Measurements from ENCODE around the gene C3. TPM values are rescaled to one million over a fixed set of nuclear protein-coding genes. Genes with fewer than 3 reads are reported as not detected.
A peak's percentile ranks its signal among the peaks of the same experiment; 100 is the strongest.

Gene C3
- total and polyA plus RNA-seq, 2 of the 13 experiments (the other 11 are each of a cell fraction or from before 2014, with no cell fraction given) = 1,455 to 6,272 TPM

DNA sequence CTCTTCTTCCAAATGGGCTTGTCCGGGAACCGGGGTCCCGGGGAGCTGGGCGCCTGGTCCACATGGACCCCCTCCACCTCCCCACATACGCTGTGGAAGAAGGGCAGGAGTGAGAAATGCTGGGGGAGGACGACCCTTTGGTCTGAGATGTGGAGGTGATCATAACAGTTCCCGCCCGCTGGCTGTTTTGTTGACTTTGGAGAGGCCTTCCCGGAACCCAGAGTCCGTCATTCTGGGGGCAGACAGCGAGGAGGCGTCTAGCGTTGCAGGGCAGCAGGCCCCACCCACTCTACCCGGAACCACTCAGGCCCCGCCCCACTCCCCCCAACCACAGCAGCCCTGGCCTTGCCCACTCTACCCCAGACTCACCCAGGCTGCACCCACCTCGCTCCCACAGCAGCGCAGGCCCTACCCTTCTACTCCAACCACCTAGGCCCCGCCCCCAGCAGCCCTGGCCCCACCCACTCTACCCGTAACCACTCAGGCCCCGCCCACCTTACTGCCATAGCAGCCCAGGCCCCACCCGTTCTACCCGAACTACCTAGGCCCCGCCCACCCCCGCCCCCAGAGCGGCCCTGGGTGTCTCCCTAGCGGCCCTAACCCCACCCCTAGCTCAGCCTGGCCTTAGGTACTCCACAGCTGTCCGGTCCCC is 9.8 kb upstream of the C3 start (continued):
- TF ChIP-seq, protein P1, sequence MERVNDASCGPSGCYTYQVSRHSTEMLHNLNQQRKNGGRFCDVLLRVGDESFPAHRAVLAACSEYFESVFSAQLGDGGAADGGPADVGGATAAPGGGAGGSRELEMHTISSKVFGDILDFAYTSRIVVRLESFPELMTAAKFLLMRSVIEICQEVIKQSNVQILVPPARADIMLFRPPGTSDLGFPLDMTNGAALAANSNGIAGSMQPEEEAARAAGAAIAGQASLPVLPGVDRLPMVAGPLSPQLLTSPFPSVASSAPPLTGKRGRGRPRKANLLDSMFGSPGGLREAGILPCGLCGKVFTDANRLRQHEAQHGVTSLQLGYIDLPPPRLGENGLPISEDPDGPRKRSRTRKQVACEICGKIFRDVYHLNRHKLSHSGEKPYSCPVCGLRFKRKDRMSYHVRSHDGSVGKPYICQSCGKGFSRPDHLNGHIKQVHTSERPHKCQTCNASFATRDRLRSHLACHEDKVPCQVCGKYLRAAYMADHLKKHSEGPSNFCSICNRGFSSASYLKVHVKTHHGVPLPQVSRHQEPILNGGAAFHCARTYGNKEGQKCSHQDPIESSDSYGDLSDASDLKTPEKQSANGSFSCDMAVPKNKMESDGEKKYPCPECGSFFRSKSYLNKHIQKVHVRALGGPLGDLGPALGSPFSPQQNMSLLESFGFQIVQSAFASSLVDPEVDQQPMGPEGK (CRISPR knock-in tag; IDR thresholded peaks at IDR 0.05) = peak; percentile 95
- no peak for TF ChIP-seq SAFB2 (CRISPR knock-in tag; IDR thresholded peaks at IDR 0.05; ENCODE audit: borderline replicate concordance, low read depth)
- TF ChIP-seq, protein P2, sequence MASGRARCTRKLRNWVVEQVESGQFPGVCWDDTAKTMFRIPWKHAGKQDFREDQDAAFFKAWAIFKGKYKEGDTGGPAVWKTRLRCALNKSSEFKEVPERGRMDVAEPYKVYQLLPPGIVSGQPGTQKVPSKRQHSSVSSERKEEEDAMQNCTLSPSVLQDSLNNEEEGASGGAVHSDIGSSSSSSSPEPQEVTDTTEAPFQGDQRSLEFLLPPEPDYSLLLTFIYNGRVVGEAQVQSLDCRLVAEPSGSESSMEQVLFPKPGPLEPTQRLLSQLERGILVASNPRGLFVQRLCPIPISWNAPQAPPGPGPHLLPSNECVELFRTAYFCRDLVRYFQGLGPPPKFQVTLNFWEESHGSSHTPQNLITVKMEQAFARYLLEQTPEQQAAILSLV (CRISPR knock-in tag; IDR thresholded peaks at IDR 0.05; ENCODE audit: borderline replicate concordance) = no peak
- TF ChIP-seq FOXP1 (IDR thresholded peaks at IDR 0.05) = no peak
- TF ChIP-seq FOXP1 (CRISPR knock-in tag; IDR thresholded peaks at IDR 0.05) = no peak
- TF ChIP-seq ONECUT2 (CRISPR knock-in tag; IDR thresholded peaks at IDR 0.05) = no peak
- no peak for TF ChIP-seq SRSF9 (IDR thresholded peaks at IDR 0.05; ENCODE audit: borderline replicate concordance, insufficient read depth, low read depth, low read length, poor library complexity, severe bottlenecking)
- peak; percentile 88 for TF ChIP-seq GATAD2A (CRISPR knock-in tag; IDR thresholded peaks at IDR 0.05)
- no peak for TF ChIP-seq TBX3 (IDR thresholded peaks at IDR 0.05; ENCODE audit: borderline replicate concordance)
- TF ChIP-seq ZNF775 (CRISPR knock-in tag; IDR thresholded peaks at IDR 0.05; ENCODE audit: borderline replicate concordance) = no peak
- TF ChIP-seq, protein P3, sequence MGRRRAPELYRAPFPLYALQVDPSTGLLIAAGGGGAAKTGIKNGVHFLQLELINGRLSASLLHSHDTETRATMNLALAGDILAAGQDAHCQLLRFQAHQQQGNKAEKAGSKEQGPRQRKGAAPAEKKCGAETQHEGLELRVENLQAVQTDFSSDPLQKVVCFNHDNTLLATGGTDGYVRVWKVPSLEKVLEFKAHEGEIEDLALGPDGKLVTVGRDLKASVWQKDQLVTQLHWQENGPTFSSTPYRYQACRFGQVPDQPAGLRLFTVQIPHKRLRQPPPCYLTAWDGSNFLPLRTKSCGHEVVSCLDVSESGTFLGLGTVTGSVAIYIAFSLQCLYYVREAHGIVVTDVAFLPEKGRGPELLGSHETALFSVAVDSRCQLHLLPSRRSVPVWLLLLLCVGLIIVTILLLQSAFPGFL (CRISPR knock-in tag; IDR thresholded peaks at IDR 0.05) = no peak
- TF ChIP-seq, protein P4, sequence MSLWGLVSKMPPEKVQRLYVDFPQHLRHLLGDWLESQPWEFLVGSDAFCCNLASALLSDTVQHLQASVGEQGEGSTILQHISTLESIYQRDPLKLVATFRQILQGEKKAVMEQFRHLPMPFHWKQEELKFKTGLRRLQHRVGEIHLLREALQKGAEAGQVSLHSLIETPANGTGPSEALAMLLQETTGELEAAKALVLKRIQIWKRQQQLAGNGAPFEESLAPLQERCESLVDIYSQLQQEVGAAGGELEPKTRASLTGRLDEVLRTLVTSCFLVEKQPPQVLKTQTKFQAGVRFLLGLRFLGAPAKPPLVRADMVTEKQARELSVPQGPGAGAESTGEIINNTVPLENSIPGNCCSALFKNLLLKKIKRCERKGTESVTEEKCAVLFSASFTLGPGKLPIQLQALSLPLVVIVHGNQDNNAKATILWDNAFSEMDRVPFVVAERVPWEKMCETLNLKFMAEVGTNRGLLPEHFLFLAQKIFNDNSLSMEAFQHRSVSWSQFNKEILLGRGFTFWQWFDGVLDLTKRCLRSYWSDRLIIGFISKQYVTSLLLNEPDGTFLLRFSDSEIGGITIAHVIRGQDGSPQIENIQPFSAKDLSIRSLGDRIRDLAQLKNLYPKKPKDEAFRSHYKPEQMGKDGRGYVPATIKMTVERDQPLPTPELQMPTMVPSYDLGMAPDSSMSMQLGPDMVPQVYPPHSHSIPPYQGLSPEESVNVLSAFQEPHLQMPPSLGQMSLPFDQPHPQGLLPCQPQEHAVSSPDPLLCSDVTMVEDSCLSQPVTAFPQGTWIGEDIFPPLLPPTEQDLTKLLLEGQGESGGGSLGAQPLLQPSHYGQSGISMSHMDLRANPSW (CRISPR knock-in tag; IDR thresholded peaks at IDR 0.05; ENCODE audit: borderline replicate concordance) = 0 out of 2 replicates have a peak, but pooled peaks have one; percentile 35
- no peak for TF ChIP-seq ZNF224 (CRISPR knock-in tag; IDR thresholded peaks at IDR 0.05)
- TF ChIP-seq U2AF2 (IDR thresholded peaks at IDR 0.05; ENCODE audit: low read depth, low read length) = no peak
- TF ChIP-seq XBP1 (CRISPR knock-in tag; IDR thresholded peaks at IDR 0.05) = no peak
- no peak for TF ChIP-seq ZNF569 (CRISPR knock-in tag; IDR thresholded peaks at IDR 0.05; ENCODE audit: borderline replicate concordance)
- no peak for TF ChIP-seq EEA1 (CRISPR knock-in tag; IDR thresholded peaks at IDR 0.05; ENCODE audit: borderline replicate concordance)
- no peak for TF ChIP-seq ZNF230 (CRISPR knock-in tag; IDR thresholded peaks at IDR 0.05)
- TF ChIP-seq ZNF263 (CRISPR knock-in tag; IDR thresholded peaks at IDR 0.05) = peak; percentile 80
- TF ChIP-seq ZNF329 (CRISPR knock-in tag; IDR thresholded peaks at IDR 0.05; ENCODE audit: low read depth) = no peak
- TF ChIP-seq SKI (IDR thresholded peaks at IDR 0.05; ENCODE audit: partially characterized antibody) = peak; percentile 61
- no peak for TF ChIP-seq ZNF432 (CRISPR knock-in tag; IDR thresholded peaks at IDR 0.05; ENCODE audit: borderline replicate concordance)
- TF ChIP-seq FLYWCH1 (CRISPR knock-in tag; IDR thresholded peaks at IDR 0.05) = no peak
- no peak; the same call in 1 of the 2 replicates for TF ChIP-seq SPEN (CRISPR knock-in tag; IDR thresholded peaks at IDR 0.05; ENCODE audit: low read depth)
- no peak for TF ChIP-seq HOXA7 (CRISPR knock-in tag; IDR thresholded peaks at IDR 0.05)
